ENCODE data around the gene CSF2RB.

The CSF2RB gene

DNA sequence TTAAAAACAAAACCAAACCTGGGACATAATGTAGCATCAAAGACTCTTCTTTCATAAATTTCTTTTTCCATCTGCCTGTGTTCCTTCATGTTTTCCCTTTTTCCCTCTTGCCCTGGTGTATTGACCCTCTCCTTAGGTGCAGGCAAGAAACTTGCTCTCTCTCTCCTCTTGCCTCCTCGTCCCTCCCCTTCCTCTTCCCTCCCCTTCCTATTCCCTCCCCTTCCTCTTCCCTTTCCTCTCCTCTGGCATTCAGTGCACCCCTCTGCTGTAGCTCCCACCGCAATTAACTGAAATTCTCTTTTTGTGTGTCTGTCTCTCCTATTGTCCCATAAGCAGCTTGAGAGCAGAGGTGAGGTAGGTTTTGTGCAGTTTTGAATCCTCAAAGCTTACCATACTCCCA is 49.9 kb downstream of the CSF2RB start:
- H3K27me3 ChIP-seq (ENCODE audit: insufficient read depth, low read length), result peaks cover 5% of the 10 kb centered on the region
- H2AFZ ChIP-seq (ENCODE audit: low read depth, low read length), result peak overlapping the region; percentile 68
- H3K4me3 ChIP-seq (ENCODE audit: low read length), result no peak overlapping the region
- no peaks in the 10 kb centered on the region for H3K36me3 ChIP-seq (ENCODE audit: insufficient read depth, low read length)
- no peaks in the 10 kb centered on the region for H3K9me3 ChIP-seq (ENCODE audit: low read length)
- H3K4me1 ChIP-seq (ENCODE audit: insufficient read depth, low read length), result no peaks in the 10 kb centered on the region

- no peak overlapping the region for H3K4me3 ChIP-seq (ENCODE audit: low read length)
- H3K36me3 ChIP-seq (ENCODE audit: insufficient read depth, low read length), result no peaks in the 10 kb centered on the region
- H3K27me3 ChIP-seq (ENCODE audit: insufficient read depth, low read length), result peaks cover 5% of the 10 kb centered on the region
- no peaks in the 10 kb centered on the region for H3K4me1 ChIP-seq (ENCODE audit: insufficient read depth, low read length)
- H2AFZ ChIP-seq (ENCODE audit: low read depth, low read length), result no peak overlapping the region
- no peaks in the 10 kb centered on the region for H3K9me3 ChIP-seq (ENCODE audit: low read length)
These were observed 50.7 kb downstream of the CSF2RB start for GRCh38 chr22:36964106-36964505.

DNA sequence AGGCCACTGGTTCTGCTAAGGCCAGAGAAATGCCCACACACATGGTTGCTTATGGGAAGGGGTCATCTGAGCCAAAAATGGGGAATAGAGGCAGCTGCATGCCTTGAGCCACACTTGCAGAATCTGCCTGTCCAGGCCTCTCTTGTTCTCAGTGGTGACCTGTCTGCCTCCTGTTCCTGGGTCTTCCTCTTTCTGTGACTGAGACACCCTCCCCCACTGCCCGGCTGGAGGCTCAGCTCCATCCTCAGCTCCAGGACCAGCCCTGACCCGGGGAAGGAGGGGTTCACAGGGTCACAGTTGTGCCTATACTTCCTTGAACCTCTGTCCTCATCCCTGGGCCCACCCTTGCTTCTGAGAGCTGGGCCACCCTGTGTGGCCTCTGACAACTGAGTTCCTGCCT is 52.3 kb downstream of the CSF2RB start:
- peaks cover 5% of the 10 kb centered on the region for H3K27me3 ChIP-seq (ENCODE audit: insufficient read depth, low read length)
- no peak overlapping the region for H2AFZ ChIP-seq (ENCODE audit: low read depth, low read length)
- no peaks in the 10 kb centered on the region for H3K9me3 ChIP-seq (ENCODE audit: low read length)
- no peak overlapping the region for H3K4me3 ChIP-seq (ENCODE audit: low read length)
- no peaks in the 10 kb centered on the region for H3K4me1 ChIP-seq (ENCODE audit: insufficient read depth, low read length)
- H3K36me3 ChIP-seq (ENCODE audit: insufficient read depth, low read length), result no peaks in the 10 kb centered on the region

DNA sequence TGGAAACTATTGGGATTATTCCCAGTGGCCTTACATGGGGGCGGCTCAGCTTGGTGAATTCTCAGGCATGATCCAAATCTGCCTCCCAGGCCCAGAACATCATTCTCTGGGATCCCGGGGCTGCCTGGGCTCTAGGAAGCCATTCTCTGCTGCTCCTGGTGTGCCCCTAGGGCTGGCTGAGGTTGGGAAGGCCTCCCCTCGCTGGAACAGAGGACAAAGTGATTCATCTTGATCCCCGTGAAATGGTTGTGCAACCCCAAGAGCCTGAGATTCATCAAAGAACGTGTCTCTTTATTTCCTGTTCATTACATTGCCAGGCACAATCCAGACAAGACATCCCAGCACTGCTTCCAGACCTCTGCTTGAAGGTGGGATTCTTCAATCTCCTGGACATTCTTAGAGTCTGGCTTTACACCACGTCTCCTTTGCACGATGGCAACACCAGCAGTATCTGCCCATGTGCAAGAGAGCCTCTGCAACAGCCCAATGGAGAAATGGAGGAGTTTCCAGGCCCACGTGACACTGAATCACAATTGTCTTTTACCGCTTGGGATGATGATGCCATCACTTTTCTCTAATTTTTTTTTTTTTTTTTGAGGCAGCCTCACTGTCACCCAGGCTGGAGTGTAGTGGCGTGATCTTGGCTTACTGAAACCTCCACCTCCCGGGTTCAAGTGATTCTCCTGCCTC is 53.6 kb downstream of the CSF2RB start:
- no peak overlapping the region for H2AFZ ChIP-seq (ENCODE audit: low read depth, low read length)
- peaks cover 6% of the 10 kb centered on the region for H3K27me3 ChIP-seq (ENCODE audit: insufficient read depth, low read length)
- no peaks in the 10 kb centered on the region for H3K4me1 ChIP-seq (ENCODE audit: insufficient read depth, low read length)
- no peaks in the 10 kb centered on the region for H3K36me3 ChIP-seq (ENCODE audit: insufficient read depth, low read length)
- H3K4me3 ChIP-seq (ENCODE audit: low read length), result no peak overlapping the region
- no peaks in the 10 kb centered on the region for H3K9me3 ChIP-seq (ENCODE audit: low read length)

- Histone ChIP-seq H2AFZ (ENCODE audit: low read depth, low read length) (no peak overlapping the region), H3K4me1 (ENCODE audit: insufficient read depth, low read length) (no peaks in the 10 kb centered on the region), H3K36me3 (ENCODE audit: insufficient read depth, low read length) (no peaks in the 10 kb centered on the region), H3K4me3 (ENCODE audit: low read length) (no peak overlapping the region), H3K9me3 (ENCODE audit: low read length) (no peaks in the 10 kb centered on the region), H3K27me3 (ENCODE audit: insufficient read depth, low read length) (peaks cover 6% of the 10 kb centered on the region)
These were observed 55.0 kb downstream of the CSF2RB start for GRCh38 chr22:36968249-36968964.

GRCh38 chr22:36971341-36972125 is 58.1 kb downstream of the CSF2RB start:
- Histone ChIP-seq H3K36me3 (ENCODE audit: insufficient read depth, low read length) (no peaks in the 10 kb centered on the region), H3K9me3 (ENCODE audit: low read length) (no peaks in the 10 kb centered on the region), H3K27me3 (ENCODE audit: insufficient read depth, low read length) (peaks cover 6% of the 10 kb centered on the region), H2AFZ (ENCODE audit: low read depth, low read length) (no peak overlapping the region), H3K4me3 (ENCODE audit: low read length) (no peak overlapping the region), H3K4me1 (ENCODE audit: insufficient read depth, low read length) (no peaks in the 10 kb centered on the region)

DNA sequence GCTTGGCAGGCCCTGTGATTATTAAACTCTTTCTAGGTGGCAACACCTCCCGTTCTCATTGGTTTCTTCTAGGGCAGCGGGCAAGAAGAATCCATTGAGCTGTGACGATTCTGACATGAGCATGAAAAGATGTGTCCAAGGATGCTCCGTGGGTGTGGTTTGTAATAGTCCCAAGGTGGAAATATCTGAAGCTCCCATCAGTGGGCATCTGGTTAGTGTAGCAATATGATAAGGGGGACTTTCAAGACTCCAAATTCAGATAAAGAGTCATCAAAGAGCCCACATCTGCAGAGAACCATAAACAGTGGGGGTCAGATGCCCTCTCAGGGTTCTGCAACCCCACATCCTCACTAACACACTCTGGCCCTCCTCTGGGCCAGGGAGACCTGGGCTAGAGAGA is 63.2 kb downstream of the CSF2RB start:
- no peaks in the 10 kb centered on the region for H3K4me1 ChIP-seq (ENCODE audit: insufficient read depth, low read length)
- H3K9me3 ChIP-seq (ENCODE audit: low read length), result no peaks in the 10 kb centered on the region
- H3K27me3 ChIP-seq (ENCODE audit: insufficient read depth, low read length), result peaks cover 3% of the 10 kb centered on the region
- no peaks in the 10 kb centered on the region for H3K36me3 ChIP-seq (ENCODE audit: insufficient read depth, low read length)
- no peak overlapping the region for H3K4me3 ChIP-seq (ENCODE audit: low read length)
- H2AFZ ChIP-seq (ENCODE audit: low read depth, low read length), result no peak overlapping the region

DNA sequence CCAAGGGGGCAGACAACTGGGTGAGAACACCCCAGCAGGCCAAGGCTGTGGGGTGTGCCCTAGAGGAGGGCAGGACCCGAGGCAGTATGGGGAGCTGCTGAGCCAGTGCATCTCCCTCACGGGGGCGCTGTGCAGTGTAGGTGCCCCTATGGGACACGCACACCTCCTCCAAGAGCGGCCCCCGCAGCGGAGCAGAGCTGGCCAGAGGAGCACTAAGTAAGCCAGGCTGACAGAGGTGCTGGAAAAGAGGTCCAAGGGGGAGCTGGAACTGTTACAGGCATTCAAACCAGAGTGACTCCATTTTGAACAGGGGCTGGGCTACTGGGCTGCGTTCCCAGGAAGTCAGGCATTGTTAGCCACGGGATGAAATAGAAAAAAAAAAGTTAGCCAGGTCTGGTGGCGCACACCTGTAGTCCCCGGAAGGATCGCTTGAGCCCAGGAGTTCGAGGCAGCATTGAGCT is 64.0 kb downstream of the CSF2RB start:
- H3K36me3 ChIP-seq (ENCODE audit: insufficient read depth, low read length), result no peaks in the 10 kb centered on the region
- peak overlapping the region; percentile 36 for H2AFZ ChIP-seq (ENCODE audit: low read depth, low read length)
- H3K4me3 ChIP-seq (ENCODE audit: low read length), result peak overlapping the region; percentile 42
- H3K27me3 ChIP-seq (ENCODE audit: insufficient read depth, low read length), result peaks cover 3% of the 10 kb centered on the region
- H3K4me1 ChIP-seq (ENCODE audit: insufficient read depth, low read length), result no peaks in the 10 kb centered on the region
- H3K9me3 ChIP-seq (ENCODE audit: low read length), result no peaks in the 10 kb centered on the region

DNA sequence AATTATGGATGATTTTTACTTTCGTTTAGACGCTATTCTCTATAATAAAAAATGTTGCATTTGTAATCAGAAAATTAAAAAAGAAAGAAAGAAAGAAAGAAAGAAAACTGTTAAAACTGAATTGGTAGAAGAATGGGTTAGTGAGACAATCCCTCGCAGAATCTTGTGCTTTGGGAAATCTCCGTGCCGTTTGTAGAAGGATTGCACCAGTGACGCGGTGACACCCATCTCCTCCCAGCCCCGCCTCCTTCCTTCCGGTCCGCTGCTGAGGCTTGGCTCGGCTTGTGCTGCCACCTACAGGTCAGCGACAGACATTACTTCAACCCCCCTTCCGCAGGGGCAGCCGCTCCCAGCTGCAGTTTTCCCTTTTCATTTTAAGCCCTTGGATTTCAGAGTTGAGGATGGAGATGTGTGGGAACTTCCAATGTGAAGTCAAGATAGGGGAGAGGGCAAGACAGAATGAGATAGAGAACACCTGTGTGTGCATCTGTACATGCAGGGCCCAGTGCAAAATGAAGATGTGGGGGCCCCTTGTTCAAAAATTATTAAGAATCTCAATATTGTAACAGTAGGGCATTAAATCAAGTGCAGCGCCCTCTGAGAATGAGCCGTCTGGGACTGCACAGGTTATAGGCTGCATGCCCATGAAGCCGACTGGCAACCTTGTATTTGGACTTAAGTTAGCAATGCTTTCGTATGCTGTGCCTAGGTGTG is 64.7 kb downstream of the CSF2RB start:
- Histone ChIP-seq H3K4me3 (ENCODE audit: low read length) (peak overlapping the region; percentile 42), H3K36me3 (ENCODE audit: insufficient read depth, low read length) (no peaks in the 10 kb centered on the region)

GRCh38 chr22:36979016-36979910 is 65.8 kb downstream of the CSF2RB start:
- no peaks in the 10 kb centered on the region for H3K9me3 ChIP-seq (ENCODE audit: low read length)

More for the DNA sequence above, 64.7 kb downstream of the CSF2RB start:
- Histone ChIP-seq H2AFZ (ENCODE audit: low read depth, low read length) (peak overlapping the region; percentile 36), H3K9me3 (ENCODE audit: low read length) (no peaks in the 10 kb centered on the region), H3K27me3 (ENCODE audit: insufficient read depth, low read length) (peaks cover 3% of the 10 kb centered on the region), H3K4me1 (ENCODE audit: insufficient read depth, low read length) (no peaks in the 10 kb centered on the region)

DNA sequence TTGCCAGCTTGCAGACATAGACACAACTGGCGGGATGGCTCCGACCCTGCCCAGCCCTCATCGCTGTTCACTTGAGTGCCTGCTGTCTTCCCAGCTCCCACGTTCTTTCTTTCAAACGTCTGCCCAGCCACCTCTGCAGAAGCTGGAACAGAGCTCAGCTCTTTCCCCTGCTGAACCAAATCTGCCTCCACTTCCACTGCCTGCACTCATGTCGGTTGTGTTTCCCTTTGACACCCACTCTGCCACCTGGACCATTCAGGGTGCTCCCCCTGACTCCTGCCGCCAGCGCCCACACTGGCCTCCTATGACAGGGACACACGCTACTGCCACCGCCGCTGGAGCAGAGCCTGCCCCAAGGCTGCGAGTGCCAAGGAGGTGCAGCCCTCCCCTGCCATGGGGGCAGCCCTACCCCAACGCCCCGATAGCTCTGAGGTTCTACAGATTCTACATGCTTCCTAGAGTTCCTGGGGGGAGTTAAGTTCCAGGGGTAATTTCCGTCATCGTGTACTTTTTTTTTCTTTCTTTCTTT is 67.9 kb downstream of the CSF2RB start:
- Histone ChIP-seq H2AFZ (ENCODE audit: low read depth, low read length) (no peak overlapping the region), H3K9me3 (ENCODE audit: low read length) (peaks cover 6% of the 10 kb centered on the region), H3K4me3 (ENCODE audit: low read length) (no peak overlapping the region), H3K27me3 (ENCODE audit: insufficient read depth, low read length) (peaks cover 3% of the 10 kb centered on the region), H3K4me1 (ENCODE audit: insufficient read depth, low read length) (no peaks in the 10 kb centered on the region), H3K36me3 (ENCODE audit: insufficient read depth, low read length) (no peaks in the 10 kb centered on the region)

More at GRCh38 chr22:36979016-36979910, 65.8 kb downstream of the CSF2RB start:
- Histone ChIP-seq H3K36me3 (ENCODE audit: insufficient read depth, low read length) (no peaks in the 10 kb centered on the region), H3K4me3 (ENCODE audit: low read length) (no peak overlapping the region), H3K27me3 (ENCODE audit: insufficient read depth, low read length) (peaks cover 3% of the 10 kb centered on the region), H3K4me1 (ENCODE audit: insufficient read depth, low read length) (no peaks in the 10 kb centered on the region), H2AFZ (ENCODE audit: low read depth, low read length) (no peak overlapping the region)

DNA sequence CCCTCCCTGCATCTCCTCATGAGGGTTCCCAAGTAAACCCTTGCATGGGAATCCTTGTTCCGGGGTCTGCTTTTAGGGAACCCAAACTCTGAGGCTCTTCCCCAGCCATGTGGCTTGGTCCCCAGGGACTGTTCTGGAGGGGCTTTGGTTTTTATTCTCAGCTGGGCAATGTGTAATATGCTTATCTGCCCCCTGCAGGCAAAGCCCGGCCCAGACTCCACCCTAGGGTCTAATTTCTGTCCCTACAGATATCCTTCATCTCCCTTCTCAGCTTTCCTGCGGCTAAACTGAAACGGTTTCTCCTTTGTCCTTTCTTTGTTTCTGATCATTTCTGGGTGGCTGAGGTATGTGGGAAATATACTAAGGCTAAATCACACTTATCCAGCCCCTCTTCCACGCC is 68.7 kb downstream of the CSF2RB start:
- Histone ChIP-seq H3K4me1 (ENCODE audit: insufficient read depth, low read length) (no peaks in the 10 kb centered on the region), H3K36me3 (ENCODE audit: insufficient read depth, low read length) (no peaks in the 10 kb centered on the region), H3K27me3 (ENCODE audit: insufficient read depth, low read length) (peaks cover 3% of the 10 kb centered on the region), H3K4me3 (ENCODE audit: low read length) (no peak overlapping the region), H2AFZ (ENCODE audit: low read depth, low read length) (no peak overlapping the region), H3K9me3 (ENCODE audit: low read length) (peaks cover 6% of the 10 kb centered on the region)
